HG03520 (cell line): ENCODE data around the gene SERPINE1.

ENCODE experiments used
- ATAC-seq: cut with Tn5 transposase; IDR thresholded peaks from one replicate; pipeline ENCODE4 v1.9.1; 2021; ENCODE audit warnings: mild to moderate bottlenecking, moderate library complexity; ENCODE audit not compliant: unreplicated experiment

Gene SERPINE1

GRCh38 chr7:101166909-101167644 is 40.2 kb downstream of the SERPINE1 start:
- no peak for ATAC-seq

- no peak for ATAC-seq
Observed at GRCh38 chr7:101167645-101168411, 40.9 kb downstream of the SERPINE1 start.

GRCh38 chr7:101168412-101169049 is 41.6 kb downstream of the SERPINE1 start:
- no peak for ATAC-seq

GRCh38 chr7:101169110-101169837 is 42.4 kb downstream of the SERPINE1 start:
- ATAC-seq, result no peak

GRCh38 chr7:101169838-101170551 is 43.1 kb downstream of the SERPINE1 start:
- ATAC-seq, result no peak

- ATAC-seq, result no peak
Observed at GRCh38 chr7:101170617-101171441, 43.9 kb downstream of the SERPINE1 start.

GRCh38 chr7:101171442-101171837 is 44.5 kb downstream of the SERPINE1 start:
- ATAC-seq, result no peak

- no peak for ATAC-seq
Observed at GRCh38 chr7:101172005-101172853, 45.3 kb downstream of the SERPINE1 start.

- ATAC-seq, result no peak
Observed at GRCh38 chr7:101172854-101173751, 46.2 kb downstream of the SERPINE1 start.

GRCh38 chr7:101173752-101174244 is 46.9 kb downstream of the SERPINE1 start:
- no peak for ATAC-seq

- ATAC-seq, result no peak
Observed at GRCh38 chr7:101174322-101174854, 47.5 kb downstream of the SERPINE1 start.

GRCh38 chr7:101175664-101176063 is 48.8 kb downstream of the SERPINE1 start:
- no peak for ATAC-seq

- ATAC-seq, result no peak
Observed at GRCh38 chr7:101177644-101178043, 50.7 kb downstream of the SERPINE1 start.

- no peak for ATAC-seq
Observed at GRCh38 chr7:101179117-101179516, 52.2 kb downstream of the SERPINE1 start.

- no peak for ATAC-seq
Observed at GRCh38 chr7:101179713-101180112, 52.8 kb downstream of the SERPINE1 start.

GRCh38 chr7:101180130-101180755 is 53.3 kb downstream of the SERPINE1 start, which contains the start of gene NAT16:
Gene NAT16 (minus strand): TSS chr7:101180293. CDS start chr7:101174807, 5,486 bp downstream.
- ATAC-seq, result no peak
